ENCODE results near the gene CCHCR1. TPM values are rescaled to one million over a fixed set of nuclear protein-coding genes. Genes with fewer than 3 reads are reported as not detected.

CCHCR1 gene
- total and polyA plus RNA-seq, 2 experiments from 2014 or later = 19.8 to 46.7 TPM

DNA sequence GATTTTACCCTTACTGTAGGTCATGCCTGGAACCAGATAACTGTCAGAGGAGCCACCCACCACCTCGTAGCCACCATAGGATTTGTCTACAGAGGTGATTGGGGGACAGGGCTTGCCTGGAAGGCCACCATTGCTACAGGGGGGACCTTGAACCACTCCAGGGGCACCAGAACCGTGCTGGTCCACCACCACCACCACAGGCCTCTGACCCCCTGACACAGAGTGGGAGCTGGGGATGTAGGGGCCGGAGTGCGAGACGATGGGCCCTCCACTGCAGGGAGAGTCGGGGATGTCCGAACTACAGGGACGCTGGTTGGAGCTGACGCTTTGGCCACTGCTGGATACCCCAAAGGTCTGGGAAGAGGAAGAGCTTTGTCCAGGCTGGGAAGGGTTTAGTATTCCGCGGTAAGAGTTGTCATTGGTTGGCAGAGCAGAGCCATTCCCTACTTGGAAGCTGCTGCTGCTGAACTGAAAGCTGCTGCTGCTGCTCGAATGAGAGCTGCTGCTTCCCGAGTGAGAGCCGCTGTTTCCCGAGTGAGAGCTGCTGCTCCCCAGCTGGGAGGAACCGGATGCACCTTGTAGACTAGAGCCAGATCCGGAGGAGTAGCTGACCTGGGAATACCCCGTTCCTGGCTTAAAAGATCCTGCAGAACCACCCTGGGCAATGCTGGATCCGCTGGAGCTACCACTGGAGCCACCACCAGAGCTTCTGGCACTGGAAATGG, 40.8 kb downstream of the CCHCR1 start:
- Histone ChIP-seq H3K27me3 (ENCODE audit: insufficient read depth) (no peaks in the 10 kb centered on the region), H3K79me2 (replicated peaks; ENCODE audit: insufficient read depth) (no peaks in the 10 kb centered on the region), H3K4me1 (ENCODE audit: insufficient read depth) (peaks cover 6% of the 10 kb centered on the region; the same call in 1 of the 2 replicates), H3K9me2 (ENCODE audit: insufficient read depth) (peaks cover 7% of the 10 kb centered on the region; the same call in 1 of the 2 replicates), H3K36me3 (ENCODE audit: insufficient read depth) (no peaks in the 10 kb centered on the region), H3K4me2 (no peak overlapping the region), H4K20me1 (replicated peaks; ENCODE audit: insufficient read depth) (no peaks in the 10 kb centered on the region), H3K4me3 (no peak overlapping the region), H3F3A (replicated peaks; ENCODE audit: low read depth) (no peaks in the 10 kb centered on the region), H2AFZ (no peak overlapping the region), H3K27ac (ENCODE audit: low read depth) (no peak overlapping the region)
- no peaks in the 10 kb centered on the region; the same call in 2 of the 3 replicates for H3K9me3 Mint-ChIP-seq
- no peak for DNase-seq (ENCODE audit: low spot score)
- TF ChIP-seq, protein P1, sequence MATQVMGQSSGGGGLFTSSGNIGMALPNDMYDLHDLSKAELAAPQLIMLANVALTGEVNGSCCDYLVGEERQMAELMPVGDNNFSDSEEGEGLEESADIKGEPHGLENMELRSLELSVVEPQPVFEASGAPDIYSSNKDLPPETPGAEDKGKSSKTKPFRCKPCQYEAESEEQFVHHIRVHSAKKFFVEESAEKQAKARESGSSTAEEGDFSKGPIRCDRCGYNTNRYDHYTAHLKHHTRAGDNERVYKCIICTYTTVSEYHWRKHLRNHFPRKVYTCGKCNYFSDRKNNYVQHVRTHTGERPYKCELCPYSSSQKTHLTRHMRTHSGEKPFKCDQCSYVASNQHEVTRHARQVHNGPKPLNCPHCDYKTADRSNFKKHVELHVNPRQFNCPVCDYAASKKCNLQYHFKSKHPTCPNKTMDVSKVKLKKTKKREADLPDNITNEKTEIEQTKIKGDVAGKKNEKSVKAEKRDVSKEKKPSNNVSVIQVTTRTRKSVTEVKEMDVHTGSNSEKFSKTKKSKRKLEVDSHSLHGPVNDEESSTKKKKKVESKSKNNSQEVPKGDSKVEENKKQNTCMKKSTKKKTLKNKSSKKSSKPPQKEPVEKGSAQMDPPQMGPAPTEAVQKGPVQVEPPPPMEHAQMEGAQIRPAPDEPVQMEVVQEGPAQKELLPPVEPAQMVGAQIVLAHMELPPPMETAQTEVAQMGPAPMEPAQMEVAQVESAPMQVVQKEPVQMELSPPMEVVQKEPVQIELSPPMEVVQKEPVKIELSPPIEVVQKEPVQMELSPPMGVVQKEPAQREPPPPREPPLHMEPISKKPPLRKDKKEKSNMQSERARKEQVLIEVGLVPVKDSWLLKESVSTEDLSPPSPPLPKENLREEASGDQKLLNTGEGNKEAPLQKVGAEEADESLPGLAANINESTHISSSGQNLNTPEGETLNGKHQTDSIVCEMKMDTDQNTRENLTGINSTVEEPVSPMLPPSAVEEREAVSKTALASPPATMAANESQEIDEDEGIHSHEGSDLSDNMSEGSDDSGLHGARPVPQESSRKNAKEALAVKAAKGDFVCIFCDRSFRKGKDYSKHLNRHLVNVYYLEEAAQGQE (IDR thresholded peaks at IDR 0.05; ENCODE audit: unreplicated experiment) = no peak
- TF ChIP-seq, protein P2, sequence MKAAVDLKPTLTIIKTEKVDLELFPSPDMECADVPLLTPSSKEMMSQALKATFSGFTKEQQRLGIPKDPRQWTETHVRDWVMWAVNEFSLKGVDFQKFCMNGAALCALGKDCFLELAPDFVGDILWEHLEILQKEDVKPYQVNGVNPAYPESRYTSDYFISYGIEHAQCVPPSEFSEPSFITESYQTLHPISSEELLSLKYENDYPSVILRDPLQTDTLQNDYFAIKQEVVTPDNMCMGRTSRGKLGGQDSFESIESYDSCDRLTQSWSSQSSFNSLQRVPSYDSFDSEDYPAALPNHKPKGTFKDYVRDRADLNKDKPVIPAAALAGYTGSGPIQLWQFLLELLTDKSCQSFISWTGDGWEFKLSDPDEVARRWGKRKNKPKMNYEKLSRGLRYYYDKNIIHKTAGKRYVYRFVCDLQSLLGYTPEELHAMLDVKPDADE (IDR thresholded peaks at IDR 0.05) = no peak
- TF ChIP-seq ZNF331 (CRISPR knock-in tag; IDR thresholded peaks at IDR 0.05; ENCODE audit: low read depth) (no peak), STAT1 (IDR thresholded peaks at IDR 0.05; ENCODE audit: unreplicated experiment) (no peak)
- no peak overlapping the region for H3K4me3 Mint-ChIP-seq
- no peak overlapping the region for H3K27ac Mint-ChIP-seq
- peaks cover 11% of the 10 kb centered on the region for H3K27me3 Mint-ChIP-seq (ENCODE audit: insufficient read depth, low read depth, poor library complexity)
- no peak for ATAC-seq
- peaks cover 21% of the 10 kb centered on the region for H3K4me1 Mint-ChIP-seq
- H3K36me3 Mint-ChIP-seq (ENCODE audit: low read depth) = no peaks in the 10 kb centered on the region; the same call in 2 of the 3 replicates

DNA sequence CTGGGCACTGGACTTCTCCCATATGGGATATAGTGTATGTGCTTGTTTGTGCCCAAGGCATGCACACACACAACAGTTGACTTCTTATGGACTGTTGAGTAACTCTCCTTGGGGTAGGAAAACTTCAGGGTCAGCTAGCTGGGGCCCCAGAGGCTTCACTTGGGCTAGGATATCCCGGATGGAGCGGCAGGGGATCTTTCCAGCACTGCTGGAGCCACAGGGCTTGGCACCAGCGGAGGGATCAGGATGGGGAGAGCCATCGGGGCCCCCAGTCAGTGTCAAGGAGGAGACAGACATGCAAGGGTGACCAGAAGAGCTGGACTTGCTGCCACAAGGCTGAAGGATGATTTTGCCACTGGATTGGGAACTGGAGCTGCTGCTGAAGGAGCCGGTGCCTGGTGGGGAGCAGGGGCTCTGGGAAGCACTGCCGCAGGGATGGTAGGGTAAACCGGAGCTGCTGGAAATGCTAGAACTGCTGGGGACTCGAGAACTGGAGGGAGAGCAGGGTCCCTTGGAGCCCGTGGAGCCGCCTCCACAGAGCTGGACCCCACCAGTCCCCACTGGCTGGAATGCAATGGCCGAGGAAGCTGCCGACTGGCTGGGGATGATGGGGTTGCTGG, 41.6 kb downstream of the CCHCR1 start:
- Histone ChIP-seq H4K20me1 (replicated peaks; ENCODE audit: insufficient read depth) (no peaks in the 10 kb centered on the region), H3K27me3 (ENCODE audit: insufficient read depth) (no peaks in the 10 kb centered on the region), H3K36me3 (ENCODE audit: insufficient read depth) (no peaks in the 10 kb centered on the region), H2AFZ (no peak overlapping the region), H3K27ac (ENCODE audit: low read depth) (no peak overlapping the region), H3K79me2 (replicated peaks; ENCODE audit: insufficient read depth) (no peaks in the 10 kb centered on the region), H3K4me2 (no peak overlapping the region), H3K9me2 (ENCODE audit: insufficient read depth) (peaks cover 7% of the 10 kb centered on the region; the same call in 1 of the 2 replicates), H3F3A (replicated peaks; ENCODE audit: low read depth) (no peaks in the 10 kb centered on the region), H3K4me3 (no peak overlapping the region), H3K4me1 (ENCODE audit: insufficient read depth) (peaks cover 7% of the 10 kb centered on the region)
- Mint-ChIP-seq H3K4me3 (no peak overlapping the region), H3K9me3 (no peaks in the 10 kb centered on the region; the same call in 2 of the 3 replicates), H3K36me3 (ENCODE audit: low read depth) (no peaks in the 10 kb centered on the region; the same call in 2 of the 3 replicates), H3K27ac (no peak overlapping the region), H3K4me1 (peaks cover 23% of the 10 kb centered on the region), H3K27me3 (ENCODE audit: insufficient read depth, low read depth, poor library complexity) (peaks cover 13% of the 10 kb centered on the region)
- DNase-seq (ENCODE audit: low spot score) (no peak), ATAC-seq (no peak)
- TF ChIP-seq CREB1 (CRISPR knock-in tag; IDR thresholded peaks at IDR 0.05; ENCODE audit: low read depth) (no peak), ZNF331 (CRISPR knock-in tag; IDR thresholded peaks at IDR 0.05; ENCODE audit: low read depth) (no peak), ZNF114 (CRISPR knock-in tag; IDR thresholded peaks at IDR 0.05) (no peak), JUNB (IDR thresholded peaks at IDR 0.05; ENCODE audit: unreplicated experiment) (no peak), NANOG (IDR thresholded peaks at IDR 0.05; ENCODE audit: borderline replicate concordance) (no peak), EZH2 (IDR thresholded peaks at IDR 0.05; ENCODE audit: low read depth, unreplicated experiment) (no peak), POLR2AphosphoS5 (IDR thresholded peaks at IDR 0.05; ENCODE audit: low read depth) (no peak)
- TF ChIP-seq, protein P1 (IDR thresholded peaks at IDR 0.05; ENCODE audit: unreplicated experiment) = no peak
